Esophagus squamous epithelium (tissue), 4 donors: ENCODE measurements around the gene ULK4.

Experiments used
- CTCF ChIP-seq, 6 experiments: fragments of 450-650 bp in 4 of 6; fragments of 200-600 bp in 2 of 6; sonication (generic) in 2 of 6; IDR thresholded peaks; one replicate each; pipeline ENCODE4 v1.5.1; 2016 to 2019; ENCODE audit warnings: antibody characterized with exemption in 6 of 6, mild to moderate bottlenecking in 4 of 6, moderate library complexity in 4 of 6
- POLR2A ChIP-seq, 4 donors: fragments of 450-650 bp; IDR thresholded peaks; one replicate each; pipeline ENCODE4 v1.6.1; 2017; ENCODE audit warnings: antibody characterized with exemption in 4 of 4, mild to moderate bottlenecking in 4 of 4, moderate library complexity in 3 of 4

- TF ChIP-seq CTCF (IDR thresholded peaks at IDR 0.05) (no peak), POLR2A (IDR thresholded peaks at IDR 0.05) (no peak)
Measured at GRCh38 chr3:41519746-41520145, 442.2 kb downstream of the ULK4 start.
